Activated CD8-positive, alpha-beta memory T cell treated with anti-CD3 and anti-CD28 coated beads, Interleukin-2, amount 50 U/mL, for 4 hours (primary cell): Measurements from ENCODE around the gene EFCC1.

Experiments used
- DNase-seq: peaks from one replicate; pipeline ENCODE4 v3.0.0-alpha.2; 2020

EFCC1 gene

DNA sequence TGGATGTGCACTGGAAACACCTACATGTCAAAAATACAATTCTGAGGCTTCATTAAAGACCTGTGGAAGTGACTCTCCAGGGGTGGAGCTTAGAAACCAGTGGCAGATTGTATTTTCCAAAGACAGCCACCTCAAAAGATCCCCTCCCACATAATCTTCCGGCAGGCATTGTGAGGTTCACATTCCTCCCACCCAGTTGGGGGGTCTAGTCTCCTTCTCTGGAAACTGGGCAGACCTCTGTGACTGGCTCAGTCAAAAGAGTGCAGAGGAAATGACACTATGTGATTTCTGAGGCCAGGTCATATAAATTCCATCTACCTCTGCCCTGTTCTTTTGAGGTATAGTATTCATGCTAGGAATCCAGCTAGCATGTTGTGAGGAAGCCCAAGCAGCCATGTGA is 5.4 kb upstream of the EFCC1 start:
- DNase-seq = no peak

DNA sequence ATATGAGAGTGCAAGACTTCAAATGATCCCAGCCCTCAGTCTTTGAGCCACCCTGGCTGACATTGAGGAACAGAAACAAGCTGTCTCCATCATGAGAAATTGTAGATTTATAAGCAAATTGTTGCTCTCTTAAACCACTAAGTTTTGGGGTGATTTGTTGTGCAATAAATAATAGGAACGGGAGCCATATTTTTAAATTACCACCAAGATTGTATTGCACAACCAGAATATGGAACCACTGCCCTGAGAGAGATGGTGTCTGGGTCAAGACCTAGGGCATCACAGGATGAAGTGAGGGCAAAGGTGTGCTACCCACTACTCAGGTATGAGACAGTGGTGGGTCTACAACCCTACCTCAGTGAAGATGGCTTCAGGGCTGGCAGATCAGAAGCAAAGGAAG is 4.9 kb upstream of the EFCC1 start:
- no peak for DNase-seq

DNA sequence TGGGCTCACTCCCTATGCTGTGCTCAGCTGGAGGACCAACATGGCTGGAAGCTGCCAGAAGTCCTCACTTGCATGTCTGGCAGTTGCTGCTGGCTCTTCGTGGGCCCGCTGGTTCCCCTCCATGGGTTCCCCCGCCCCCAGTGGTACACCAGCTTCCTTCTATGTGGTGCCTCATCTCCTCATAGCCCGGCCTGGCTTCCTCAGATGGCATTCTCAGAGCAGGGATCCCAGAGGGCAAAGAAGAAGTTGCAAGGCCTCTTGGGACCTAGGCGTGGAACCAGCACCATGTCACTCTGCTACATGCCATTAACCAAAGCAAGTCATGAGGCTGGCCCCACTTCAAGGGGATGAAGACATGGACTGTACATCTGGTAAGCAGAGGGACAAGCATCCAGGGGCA is 4.4 kb upstream of the EFCC1 start:
- no peak for DNase-seq

DNA sequence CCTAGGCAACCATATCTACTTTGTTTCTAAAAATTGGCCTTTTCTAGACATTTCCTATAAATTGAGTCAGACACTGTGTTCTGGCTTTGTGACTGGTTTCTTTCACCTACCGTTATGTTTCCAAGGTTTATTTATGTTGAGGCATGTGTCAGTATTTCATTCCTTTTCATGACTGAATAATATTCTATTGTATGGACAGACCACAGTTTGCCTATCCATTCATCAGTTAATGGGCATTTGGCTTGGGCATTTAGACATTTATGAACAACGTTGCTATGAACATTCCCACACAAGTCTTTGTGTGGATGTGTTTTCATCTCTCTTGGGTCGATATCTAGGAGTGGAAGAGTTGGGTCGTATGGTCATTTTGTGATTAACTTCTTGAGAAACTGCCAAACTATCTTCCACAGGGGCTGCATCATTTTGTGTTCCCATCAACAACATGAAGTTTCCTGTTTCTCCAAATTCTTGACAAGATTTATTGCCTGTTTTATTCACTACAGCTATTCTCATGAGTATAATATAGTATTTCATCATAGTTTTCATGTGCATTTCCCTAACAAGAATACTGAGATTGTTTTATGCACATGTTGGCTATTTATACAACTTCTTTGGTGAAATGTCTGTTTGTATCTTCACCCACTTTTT is 3.5 kb upstream of the EFCC1 start:
- DNase-seq = no peak

DNA sequence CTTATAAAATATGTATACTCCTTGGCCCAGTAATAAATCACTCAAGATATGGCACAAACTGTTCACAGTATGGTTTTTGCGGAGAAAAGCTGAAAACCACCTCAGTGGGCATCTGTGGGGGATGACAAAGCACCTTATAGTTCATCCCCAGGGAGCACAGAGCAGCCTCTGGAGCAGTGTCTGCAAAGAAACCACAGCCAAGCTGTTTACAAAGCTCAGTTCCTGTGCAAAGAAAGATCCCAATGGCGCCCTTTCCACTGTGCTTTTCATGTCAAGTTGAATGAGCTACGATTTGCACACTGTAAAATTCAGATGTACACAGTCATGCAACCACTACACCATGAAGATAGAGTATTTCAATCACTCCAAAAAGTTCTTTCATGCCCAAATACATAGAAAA is 2.5 kb upstream of the EFCC1 start:
- DNase-seq = no peak

DNA sequence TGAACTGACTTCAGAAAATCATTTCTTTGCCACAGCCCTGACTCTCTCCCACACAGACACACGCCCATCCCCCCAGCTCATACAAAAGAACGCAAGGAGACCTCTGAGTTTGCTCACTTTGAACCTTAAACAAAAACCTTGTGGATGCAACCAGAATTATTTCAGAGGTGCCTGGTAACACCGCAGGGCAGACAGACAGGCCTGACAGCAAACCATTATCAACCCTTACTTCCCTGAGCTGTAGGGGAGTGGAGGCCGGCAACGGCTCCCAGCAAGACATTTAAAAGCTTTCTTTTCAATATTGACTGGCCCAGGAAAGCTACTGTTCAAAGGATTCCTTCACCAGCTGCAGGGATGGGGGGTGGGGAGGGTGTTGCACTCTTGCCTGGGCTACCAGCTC is 2.0 kb upstream of the EFCC1 start:
- DNase-seq = no peak

DNA sequence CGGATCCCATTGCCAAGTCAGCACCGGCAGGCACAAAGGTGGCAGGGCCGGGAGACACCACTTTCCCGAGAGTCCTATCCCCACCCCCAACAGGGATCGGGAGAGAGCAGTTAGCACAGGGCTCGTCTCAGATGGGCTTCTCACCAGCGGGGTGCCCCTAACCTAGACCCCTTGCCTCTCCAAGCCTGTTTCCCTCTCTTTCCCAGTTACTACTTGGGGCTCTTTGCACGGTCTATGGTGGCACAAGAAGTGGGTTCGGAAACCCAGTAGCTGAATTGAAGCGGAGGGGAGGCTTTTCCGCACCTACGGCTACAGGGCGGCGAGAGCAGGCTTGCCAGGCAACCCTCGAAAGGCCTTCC is 383 bp upstream of the EFCC1 start:
- no peak for DNase-seq

DNA sequence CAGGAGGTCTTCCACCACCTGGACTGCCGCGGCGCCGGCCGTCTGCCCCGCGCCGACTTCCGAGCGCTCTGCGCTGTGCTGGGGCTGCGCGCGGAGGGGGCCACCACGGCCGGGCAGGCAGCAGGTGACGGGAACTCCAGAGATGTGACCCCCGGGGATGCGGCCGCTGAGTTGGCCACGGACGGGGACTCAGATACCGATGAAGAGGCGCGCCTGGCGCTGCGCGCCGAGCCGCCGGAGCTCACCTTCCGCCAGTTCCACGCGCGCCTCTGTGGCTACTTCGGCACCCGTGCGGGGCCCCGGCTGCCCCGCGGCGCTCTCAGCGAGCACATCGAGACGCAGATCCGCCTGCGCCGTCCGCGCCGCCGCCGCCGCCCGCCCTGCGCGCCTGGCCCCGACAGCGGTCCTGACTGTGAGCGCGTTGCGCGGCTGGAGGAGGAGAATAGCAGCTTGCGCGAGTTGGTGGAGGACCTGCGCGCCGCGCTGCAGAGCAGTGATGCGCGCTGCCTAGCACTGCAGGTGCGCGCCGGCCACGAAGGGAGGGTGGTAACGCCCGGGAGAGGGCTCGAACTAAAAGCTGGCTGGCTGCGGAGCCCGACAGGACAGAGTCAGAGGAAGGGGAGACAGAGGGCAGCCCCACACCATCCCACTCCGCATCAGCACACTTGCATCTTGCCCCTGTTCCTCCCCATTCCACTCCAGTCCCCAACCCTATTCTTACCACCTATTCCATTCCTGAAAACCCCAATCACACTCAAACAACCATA is 885 bp downstream of the EFCC1 start:
- no peak for DNase-seq

DNA sequence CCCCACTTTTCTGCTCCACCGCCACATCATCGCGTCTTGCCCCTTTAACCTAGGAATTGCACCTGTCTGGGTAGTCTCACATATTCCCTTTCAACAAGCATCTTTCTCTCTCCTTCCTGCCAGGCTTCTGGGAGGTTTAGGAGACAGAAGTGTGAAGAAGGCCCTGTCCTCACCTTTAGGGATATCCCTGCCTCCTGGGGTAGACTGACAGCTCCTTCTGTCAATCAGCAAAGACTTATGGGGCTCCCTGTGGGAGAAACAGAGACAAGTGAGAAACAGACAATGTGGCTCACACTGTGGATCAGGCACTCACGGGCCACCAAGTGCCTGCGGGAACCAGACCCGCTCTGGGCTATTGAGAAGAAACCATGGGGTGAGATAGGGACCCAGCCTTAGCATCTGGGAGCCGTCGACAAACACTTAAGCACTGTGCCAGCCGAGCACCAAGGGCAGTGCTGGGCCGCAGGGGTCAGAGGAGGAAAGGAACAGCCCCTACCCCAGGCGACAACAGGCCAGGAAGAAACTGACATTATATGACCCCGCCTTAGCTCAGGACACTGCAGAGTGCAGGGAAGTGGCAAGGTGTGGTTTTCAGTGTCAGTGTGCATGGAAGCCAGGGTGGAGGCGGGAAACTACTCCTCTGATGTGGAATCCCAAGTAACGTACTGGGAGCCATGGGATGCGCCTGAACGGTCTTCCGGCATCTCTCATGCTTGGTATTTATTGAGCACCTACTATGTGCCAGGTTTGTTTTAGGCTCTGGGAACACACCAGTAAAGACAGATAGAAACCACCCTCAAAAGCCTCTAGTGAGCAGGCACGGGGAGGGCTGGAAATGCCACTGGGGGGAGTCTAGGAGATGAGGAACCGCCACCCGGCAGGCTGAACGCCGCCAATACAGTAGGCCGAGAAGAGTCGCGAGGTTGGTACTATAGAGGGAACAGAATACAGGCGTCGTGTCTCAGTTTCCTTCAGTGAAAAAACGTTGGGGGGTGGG is 1.8 kb downstream of the EFCC1 start:
- no peak for DNase-seq

DNA sequence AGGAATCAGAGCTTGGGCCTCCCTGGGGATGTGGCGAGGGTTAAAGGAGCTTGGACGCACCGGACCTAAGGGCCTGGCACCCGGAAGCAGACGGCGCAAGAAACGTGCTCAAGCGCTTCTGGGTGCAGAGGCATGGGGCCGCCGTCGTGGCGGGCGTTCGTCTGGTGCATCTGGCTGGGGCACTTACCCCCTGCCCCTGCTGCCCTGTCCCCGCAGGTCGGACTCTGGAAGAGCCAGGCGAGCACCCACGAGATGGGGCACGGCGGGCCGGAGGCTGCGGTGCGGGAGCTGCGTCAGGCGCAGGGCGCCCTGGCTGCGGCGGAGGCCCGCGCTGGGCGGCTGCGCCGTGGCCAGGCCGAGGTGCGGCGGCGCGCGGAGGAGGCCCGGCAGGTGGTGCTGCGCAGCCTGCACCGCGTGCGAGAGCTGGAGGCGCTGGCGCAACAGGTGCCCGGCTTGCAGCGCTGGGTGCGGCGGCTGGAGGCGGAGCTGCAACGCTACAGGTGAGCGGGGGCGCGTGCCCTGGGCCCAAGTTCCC is 2.5 kb downstream of the EFCC1 start:
- peak; percentile 59 for DNase-seq

DNA sequence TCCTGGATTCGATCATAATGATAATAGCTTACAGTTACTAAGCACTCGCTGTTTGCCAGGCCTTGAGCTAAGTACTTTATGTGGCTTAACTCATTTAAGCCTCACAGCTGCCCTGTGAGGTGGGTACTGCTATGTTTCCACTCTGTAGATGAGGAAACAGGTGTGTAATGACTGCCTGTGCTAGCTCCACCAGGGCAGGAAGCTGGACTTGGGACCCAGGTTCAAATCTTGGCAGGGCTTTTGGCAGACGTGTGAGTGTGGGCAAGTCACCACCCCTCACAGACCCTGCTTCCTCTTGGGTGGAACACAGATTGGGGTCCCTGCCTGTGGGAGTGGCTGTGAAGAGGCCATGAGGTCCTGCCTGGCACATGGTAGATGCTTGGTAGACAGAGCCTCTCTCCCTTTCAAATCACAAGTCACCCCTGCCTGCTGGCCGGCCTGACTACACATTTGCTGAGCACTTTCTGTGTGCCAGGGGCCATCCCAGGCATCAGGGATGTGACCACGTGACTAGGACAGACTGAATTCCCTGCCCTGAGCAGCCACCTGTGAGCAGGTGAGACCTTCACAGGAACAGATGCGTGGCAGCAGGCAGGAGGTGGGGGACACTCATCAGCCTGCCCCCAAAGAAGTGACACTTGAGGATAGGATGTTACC is 3.7 kb downstream of the EFCC1 start:
- no peak for DNase-seq

DNA sequence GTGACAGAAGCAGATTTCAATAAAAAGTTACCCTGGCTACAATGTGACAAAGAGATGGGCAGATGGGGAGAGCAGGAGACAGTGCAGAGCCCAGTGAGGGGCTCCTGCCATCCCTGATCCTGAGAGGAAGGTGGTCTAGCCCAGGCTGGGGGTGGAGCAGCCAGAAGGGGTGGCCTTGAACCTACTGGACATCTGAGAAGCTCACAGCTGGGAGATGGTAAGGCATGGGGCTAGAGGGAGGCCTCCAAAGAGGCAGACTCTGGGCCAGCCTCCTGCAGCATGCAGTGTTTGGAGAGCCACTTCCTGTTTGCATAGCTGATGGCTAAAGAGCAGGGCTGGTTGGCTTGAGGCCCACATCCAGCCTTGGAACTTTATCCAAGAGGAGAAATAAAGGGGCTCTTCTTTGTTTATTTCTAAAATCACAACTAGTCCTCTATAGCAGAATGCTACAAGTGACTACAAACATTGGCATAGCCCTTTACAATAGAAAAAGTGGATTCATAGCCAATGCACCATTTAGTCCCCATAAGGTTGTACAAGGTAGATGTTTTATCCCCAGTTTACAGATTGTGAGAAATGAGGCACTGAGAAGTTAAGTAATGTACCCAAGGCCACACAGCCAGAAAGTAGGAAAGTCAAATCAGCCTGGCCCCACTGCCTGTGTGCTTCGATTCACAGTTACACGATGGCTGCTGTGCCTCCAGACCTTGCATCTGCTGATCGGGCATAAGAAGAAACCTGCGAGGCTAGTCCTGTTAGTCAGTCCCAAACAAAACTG is 4.6 kb downstream of the EFCC1 start:
- no peak for DNase-seq

DNA sequence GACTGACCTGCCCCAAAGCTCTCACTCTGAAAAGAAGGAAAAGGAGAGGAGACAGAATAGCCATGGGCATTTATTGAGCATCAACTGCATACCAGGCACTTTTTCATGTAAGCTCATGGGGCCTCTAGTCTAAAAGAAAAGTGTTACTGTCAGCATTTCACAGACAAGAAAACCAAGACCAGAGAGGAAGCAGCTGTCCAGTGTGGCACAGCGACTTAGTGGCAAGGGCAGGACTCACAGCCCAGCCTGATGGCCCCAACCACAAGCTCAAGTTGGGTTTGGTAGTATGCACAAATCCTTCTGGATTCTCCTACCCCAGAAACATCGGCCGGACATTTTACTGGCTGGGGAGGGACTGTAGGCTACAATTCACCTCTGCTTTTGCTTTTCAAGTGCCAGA is 5.8 kb downstream of the EFCC1 start:
- DNase-seq = no peak

DNA sequence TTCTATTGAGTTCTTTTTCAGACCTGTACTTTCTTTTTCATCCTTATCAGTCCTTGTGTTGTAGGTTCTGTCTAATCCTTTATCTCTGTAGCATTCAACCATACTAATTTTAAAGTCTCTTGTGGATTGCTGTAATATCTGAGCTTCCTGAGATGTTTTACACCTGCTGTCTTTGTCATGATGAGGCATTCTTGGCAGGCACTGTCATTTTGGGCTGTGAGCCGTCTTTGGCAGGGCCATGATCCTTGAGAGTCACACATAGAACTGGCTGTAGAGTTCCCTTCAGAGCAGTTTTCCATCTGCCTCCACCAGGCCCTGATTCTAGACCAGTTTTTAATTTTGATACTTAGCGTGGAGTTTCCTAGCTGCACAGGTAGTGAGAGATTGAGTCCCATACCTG is 6.7 kb downstream of the EFCC1 start:
- no peak for DNase-seq

DNA sequence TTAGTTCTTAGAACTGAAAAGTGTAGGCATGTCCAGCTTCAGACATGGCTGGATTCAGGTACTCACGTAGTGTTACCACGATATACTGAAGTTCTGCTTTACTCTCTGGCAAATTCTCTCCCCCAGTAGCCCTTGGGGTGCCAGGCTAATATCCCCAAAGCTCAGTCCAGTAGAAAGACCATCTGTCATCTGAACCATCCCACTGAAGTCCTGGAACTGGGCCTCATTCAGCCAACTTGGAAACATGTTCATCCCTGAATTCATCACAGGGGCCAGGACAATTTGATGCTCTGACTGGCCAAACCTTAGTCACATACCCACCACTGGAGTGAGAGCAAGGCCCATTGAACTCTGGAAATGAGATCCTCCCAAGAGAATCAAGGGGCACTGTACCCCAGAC is 8.2 kb downstream of the EFCC1 start:
- DNase-seq = no peak

DNA sequence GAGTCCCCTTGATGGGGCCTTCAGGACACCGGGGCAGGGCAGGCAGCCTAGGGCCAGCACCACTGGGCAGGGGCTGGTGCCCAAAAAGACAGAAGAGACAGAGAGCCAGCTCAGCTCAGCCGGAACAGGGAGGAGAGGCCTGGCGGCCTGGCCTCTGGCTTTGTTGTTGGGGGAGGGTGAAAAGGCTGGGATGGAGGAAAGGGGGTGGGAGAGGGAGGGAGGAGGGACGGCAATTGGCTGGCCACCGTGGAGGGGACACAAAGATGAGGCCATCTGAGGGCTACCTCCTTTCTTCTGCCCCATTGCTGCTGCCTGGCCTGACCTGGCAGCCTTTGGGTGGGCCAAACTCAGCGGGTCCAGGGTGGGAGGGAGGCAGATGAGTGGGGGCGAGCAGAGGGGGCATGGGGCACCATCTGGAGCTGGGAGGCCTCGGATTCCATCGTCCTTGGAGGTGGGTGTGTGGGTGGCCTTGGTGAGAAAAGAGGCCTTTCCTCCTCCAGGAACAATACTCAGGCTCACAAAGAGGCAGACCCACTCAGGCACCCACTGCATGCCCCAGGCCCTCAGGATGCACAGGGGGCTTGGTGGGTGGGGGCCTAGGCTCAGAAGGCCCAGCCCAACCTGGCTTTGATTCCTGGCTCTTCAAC is 9.3 kb downstream of the EFCC1 start:
- DNase-seq = no peak

DNA sequence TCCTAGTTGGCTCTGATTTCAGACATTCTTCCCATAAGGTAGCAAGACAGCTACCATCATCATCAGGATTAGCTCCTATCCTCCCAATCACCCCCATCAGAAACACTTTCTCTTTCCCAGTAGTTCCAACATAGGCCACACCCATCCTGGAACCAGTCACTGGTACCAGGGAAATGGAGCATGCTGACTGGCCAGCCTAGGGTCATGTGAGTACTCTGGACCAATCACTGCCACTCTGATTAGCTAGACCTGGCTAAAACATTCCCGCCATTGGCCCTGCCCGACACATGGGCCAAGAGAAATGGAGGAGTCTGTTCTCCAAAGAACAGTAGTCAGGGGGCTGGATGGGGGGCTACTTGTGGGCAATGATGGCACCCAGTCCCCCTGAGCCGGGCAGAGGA is 12.4 kb downstream of the EFCC1 start:
- no peak for DNase-seq

DNA sequence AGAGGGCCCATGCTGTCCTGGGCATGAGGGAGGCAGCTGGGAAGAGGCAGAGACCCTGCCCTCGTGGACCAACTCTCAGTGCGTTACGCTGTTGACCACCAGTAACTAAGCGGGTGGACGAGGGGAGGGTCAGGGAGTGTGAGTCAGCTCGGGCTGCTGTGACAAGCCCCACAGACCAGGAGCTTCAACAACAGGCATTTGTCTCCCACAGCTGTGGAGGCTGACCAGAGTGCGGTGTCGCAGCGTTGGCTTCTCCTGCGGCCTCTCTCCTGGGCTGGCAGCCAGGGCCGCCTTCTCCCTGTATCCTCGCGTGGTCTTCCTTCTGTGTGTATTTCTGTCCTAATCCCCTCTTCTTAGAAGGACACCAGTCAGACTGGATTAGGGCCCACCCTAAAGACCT is 13.0 kb downstream of the EFCC1 start:
- no peak for DNase-seq

DNA sequence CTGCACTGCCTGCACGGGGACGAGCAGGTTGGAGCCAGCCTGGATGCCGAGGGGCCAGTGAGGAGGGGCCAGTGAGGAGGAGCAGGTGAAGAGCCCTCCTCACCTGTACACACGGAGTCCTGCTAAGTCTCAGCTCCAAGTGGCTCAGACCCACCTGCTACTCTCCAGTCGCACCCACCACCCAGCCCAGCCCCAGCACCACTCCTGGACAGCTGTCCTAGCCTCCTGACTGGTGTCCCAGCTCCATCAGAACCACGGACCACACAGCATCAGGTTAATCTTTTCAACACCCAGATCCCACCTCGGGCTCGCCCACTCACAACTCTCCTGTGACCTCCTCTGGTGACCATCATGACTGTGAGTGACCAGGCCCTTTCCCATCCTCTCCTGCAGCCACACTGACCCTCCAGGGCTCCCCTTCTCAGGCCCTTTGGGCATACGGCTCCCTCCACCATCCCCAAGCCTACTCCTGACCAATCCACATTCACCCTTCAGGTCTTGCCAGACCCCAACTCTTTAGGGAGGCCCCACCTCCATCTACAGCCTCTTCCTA is 13.8 kb downstream of the EFCC1 start:
- no peak for DNase-seq

DNA sequence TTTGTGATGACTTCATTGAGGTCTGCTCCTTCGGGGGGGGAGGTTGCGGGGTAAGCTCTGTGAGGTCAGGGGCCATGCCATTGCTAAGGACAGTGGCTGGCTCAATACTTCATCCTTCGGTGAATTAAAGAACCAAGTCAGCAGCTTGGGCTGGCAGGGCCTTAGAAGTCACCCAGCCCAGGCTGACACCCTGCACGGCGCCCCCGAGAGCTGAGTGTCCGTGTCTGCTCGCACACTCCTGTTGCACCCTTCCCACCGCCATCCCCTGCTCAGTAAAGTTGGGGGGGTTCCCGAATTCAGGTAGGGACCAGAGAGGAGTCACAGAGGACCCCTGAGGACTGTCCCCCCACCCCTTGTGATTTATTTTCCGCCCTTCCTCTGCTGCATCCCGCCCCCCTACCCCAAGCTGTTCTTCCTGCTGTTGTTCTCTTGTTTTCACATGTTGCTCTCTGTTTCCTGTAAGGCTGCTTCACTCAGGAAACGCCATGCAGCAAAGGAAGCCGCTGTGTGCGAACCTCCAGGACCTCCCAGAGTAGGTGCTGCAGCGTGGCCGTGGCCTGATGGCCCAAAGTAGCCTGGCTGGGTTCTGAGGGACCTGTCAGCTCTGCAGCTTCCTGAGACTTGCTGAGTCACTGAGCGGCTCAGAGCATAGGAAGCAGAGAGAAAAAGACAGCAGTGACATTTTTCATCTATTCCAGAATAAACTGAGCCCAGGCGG is 14.4 kb downstream of the EFCC1 start:
- DNase-seq = peak; percentile 33

DNA sequence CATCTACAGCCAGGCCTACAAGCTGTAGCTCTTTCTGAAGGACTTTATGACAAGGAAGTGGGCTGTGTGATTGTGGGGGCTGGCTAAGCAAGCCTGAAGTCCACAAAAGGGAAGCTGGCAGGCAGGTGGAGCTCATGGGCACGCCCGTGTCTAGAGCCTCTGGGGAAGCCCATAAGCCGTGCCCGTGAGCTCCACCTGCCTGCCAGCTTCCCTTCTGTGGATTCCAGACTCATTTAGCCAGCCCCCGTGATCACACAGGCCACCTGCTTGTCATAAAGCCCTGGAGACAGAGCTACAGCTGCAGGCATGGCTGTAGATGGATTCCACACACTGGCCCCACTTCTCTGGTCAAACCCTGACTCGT is 15.2 kb downstream of the EFCC1 start:
- peak; percentile 59 for DNase-seq
